HG02938 (cell line): ENCODE measurements around the gene CFD.
"Not testable (repeated sequence)": the region's sequence is repeated elsewhere in the genome, so short reads cannot be mapped to it uniquely, and the experiment has no call there.

Source experiments
- ATAC-seq: cut with Tn5 transposase; IDR thresholded peaks from one replicate; pipeline ENCODE4 v1.9.1; 2021; ENCODE audit warnings: mild to moderate bottlenecking, moderate library complexity; ENCODE audit not compliant: unreplicated experiment

The CFD gene

DNA sequence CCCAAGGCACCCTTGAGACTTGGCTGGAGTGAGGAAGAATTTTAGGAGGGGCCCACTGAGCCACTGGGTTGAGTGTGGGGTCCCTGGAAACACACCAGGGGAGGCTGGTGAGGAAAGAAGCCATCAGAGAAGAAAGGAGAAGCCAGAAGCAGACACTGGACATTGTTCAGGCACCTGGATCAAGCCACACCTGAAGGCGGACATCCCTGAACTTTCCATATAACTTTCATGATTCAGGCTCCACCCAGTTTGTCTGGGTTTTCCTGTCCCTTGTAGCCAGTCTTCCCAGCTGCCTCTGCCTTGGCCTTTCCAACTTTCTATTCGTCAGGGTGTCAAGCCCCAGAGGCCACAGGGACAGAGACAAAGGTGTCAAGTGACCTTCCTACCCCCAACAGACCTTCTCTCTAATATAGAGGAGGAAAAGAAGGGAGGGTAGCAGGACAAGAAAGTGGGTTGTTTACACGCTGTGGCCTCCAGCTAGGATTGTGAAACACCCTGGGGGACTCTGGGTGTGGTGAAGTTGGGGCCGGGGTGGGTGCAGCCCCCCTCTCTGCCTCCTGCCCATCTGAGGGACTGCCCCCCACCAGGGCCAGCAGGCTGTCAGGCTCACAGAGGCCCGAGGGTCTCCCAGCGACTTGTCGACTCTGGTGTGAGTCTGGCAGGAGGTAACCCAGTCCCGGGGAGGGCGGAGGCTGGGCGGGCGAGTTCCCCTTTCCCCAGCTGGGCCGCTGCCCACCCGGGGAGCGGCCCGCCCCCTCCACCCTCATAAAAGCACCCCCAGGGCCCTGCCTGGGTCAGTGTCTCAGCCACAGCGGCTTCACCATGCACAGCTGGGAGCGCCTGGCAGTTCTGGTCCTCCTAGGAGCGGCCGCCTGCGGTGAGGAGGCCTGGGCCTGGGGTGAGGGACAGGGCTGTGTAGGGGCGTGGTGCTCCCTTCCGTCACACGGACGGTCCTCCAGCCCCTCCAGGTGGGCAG is at the start of gene CFD:
CFD (plus strand) TSS at position 797 of the 976 bp plus-strand sequence; CDS start at position 823, 26 bp downstream.
- no peak for ATAC-seq

DNA sequence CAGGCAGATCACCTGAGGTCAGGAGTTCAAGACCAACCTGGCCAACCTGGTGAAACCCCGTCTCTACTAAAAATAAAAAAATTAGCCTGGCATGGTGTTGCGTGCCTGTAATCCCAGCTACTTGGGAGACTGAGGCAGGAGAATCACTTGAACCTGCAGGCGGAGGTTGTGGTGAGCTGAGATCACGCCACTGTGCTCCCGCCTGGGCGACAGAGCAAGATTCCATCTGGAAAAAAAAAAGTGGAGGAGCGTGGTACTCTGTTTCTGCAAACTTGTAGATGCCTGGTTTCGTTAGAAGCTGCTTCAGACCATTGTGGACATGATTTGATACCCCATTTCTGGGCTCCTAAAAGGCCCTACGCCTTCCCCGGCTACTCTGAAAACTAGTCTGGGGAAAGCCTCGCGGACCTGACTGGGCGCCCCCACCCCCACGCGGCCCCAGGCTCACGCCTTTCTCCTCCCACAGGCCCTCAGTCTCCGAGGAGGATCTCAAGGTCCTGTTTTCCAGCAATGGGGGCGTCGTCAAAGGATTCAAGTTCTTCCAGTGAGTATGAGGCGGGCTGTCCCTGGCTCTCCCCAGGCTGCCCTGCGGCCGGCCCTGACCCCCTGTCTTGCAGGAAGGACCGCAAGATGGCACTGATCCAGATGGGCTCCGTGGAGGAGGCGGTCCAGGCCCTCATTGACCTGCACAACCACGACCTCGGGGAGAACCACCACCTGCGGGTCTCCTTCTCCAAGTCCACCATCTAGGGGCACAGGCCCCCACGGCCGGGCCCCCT is 49.2 kb upstream of the CFD start:
- ATAC-seq, result no peak

DNA sequence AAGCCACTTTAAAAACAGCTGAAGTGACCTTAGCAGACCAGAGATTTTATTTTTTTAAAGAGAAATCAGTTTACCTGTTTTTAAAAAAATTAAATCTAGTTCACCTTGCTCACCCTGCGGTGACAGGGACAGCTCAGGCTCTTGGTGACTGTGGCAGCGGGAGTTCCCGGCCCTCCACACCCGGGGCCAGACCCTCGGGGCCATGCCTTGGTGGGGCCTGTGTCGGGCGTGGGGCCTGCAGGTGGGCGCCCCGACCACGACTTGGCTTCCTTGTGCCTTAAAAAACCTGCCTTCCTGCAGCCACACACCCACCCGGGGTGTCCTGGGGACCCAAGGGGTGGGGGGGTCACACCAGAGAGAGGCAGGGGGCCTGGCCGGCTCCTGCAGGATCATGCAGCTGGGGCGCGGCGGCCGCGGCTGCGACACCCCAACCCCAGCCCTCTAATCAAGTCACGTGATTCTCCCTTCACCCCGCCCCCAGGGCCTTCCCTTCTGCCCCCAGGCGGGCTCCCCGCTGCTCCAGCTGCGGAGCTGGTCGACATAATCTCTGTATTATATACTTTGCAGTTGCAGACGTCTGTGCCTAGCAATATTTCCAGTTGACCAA is 48.5 kb upstream of the CFD start:
- ATAC-seq, result no peak

DNA sequence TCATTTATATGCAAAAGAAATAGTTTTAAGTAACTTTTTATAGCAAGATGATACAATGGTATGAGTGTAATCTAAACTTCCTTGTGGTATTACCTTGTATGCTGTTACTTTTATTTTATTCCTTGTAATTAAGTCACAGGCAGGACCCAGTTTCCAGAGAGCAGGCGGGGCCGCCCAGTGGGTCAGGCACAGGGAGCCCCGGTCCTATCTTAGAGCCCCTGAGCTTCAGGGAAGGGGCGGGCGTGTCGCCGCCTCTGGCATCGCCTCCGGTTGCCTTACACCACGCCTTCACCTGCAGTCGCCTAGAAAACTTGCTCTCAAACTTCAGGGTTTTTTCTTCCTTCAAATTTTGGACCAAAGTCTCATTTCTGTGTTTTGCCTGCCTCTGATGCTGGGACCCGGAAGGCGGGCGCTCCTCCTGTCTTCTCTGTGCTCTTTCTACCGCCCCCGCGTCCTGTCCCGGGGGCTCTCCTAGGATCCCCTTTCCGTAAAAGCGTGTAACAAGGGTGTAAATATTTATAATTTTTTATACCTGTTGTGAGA is 47.9 kb upstream of the CFD start:
- ATAC-seq, result no peak

DNA sequence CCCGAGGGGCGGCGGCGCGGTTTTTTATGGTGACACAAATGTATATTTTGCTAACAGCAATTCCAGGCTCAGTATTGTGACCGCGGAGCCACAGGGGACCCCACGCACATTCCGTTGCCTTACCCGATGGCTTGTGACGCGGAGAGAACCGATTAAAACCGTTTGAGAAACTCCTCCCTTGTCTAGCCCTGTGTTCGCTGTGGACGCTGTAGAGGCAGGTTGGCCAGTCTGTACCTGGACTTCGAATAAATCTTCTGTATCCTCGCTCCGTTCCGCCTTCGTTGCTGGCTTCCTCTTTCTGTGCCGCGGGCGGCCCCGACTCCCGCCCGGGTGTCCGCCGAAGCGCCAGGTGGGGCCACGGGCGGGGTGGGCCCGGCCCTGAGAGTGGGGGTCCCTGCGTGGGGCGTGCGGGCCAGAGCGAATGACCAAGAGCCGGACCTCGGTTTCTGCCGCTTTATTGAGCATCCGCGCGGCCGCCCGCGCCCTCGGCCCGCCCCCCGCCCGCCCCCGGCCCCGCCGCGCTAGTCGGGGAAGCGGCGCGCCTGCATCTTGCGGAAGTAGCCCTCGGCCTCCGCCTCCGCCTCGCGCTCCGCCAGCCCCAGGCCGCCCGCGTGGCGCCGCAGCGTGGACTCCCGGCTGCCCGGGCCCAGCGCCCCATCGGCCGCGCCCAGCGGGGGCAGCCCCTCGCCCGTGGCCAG is 47.3 kb upstream of the CFD start:
- ATAC-seq, result no peak

DNA sequence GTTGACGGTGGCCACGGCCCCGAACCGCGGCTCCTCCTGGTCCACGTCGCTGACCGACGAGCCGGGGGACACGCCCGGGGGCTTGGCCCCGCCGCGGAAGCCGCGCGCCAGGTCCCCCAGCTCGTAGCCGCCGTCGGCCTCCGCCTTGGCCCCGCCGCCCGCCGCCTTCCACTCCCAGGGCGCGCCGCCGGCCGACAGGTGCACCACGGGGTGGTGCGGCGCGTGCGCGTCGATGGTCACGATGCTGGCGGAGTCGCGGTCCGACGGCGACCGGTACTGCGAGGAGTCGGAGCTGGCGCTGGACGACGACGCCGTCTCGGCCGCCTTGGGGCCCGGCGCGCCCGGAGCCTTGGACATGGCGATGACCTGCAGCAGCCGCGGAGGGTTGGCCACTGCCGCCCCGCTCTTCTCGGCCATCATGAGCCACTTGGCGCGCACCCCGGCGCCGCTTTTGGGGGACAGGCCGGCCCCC is 46.7 kb upstream of the CFD start:
- ATAC-seq, result no peak

DNA sequence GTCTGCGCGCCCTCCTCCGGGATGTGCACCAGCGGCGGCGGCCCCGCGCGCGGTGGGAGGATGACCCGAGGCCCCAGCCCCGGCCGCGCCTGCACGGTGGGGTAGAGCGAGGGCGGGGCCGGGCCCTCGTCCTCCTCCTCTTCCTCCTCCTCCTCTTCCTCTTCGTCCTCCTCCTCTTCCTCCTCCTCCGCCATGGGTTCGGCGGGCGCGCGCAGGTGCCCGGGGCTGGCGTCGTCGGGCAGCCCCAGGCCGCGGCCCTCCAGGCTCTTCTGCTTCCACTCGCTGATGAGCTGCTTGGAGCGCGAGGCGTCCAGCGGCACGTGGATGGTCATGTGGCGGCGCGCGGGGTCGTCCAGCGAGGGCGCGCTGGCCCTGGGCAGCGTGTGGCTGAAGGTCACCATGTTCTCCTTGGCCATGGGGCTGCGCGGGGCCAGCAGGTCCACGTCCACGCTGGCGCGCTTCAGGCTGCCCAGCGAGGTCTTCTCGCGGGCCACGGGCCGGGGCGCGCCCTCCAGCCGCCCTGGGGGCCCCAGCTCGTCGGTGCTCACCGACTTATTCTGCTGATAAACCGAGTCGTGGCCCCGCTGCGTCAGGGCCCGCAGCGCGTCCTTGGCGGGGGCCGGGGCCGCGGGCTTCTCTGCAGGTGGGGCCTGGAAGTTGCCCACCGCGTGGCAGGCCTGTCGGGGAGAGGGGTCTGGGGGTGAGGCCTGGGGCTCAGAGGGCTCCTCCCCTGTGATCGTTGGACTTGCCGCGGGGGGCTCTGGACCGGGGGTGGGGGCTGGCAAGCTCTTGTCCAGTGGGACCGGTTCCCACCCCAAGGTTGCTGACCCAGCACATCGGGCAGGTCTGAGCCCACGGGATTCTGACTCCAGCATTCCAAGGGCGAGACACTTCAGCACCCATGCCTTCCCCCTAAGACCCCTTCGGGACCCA is 46.0 kb upstream of the CFD start:
- ATAC-seq, result no peak

DNA sequence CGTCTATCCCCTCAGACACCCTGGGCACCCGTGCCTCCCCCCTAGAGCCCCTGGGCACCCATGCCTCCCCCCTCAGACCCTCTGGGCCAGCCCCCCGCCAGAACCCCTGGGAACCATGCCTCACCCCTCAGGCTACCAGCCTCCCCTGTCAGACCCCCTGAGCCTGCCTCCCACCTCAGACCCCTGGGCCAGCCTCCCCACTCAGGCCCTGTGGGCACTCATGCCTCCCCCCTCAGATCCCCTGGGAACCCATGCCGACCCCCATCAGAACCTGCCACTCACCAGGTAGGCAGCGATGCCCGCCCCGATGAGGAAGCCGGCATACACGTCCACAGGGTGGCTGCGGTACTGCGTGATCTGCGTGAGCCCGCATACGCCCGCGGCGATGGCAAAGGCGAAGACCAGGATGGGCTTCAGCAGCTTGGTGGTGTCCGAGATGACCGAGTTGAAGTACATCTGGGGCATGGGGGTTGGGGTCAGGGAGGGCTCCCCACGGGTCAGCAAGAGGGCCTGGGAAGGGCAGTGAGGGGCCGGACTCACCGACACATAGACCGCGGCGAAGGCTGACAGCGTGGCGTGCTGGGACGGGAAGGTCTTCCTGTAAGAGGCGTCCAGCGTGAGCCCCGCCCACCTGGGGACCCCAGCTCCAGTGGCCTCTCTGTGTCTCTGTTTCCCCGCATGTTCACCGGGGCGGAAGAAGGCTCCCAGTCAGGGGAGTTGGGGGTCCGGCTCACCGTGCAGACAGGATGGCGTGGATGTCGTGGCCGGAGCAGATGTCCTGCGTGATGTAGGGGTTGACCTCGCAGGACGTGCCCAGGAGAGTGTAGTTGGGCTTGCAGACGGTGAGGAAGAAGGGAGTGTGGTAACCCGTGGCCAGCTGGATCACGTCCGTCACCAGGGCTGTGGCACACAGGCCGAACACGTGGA is 45.0 kb upstream of the CFD start:
- ATAC-seq, result no peak

DNA sequence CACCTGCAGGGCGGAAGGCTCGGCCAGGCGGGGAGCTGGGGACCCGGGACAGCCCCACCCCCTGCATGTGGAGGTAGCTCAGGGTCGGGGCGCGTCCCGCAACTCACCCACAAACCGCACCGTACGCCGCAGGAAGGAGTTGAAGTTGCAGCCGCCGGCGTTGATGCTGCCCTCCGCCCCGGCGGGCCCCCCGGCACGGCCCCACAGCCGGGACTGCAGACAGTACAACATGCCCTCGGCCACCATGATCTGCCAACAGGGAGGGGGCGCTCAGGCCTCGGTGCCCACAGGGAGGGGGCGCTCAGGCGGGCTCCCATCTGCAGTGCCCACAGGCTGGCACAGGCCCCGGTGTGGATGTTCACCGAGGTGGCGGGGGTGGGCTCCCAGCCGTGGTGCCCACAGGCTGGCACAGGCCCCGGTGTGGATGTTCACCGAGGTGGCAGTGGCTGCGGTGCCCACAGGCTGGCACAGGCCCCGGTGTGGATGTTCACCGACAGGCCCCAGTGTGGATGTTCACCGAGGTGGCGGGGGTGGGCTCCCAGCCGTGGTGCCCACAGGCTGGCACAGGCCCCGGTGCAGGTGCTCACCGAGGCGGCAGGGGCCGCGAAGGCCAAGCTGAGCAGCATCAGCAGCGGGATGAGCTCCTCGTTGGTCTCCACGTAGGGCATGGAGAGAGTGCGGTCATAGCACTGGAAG is 44.2 kb upstream of the CFD start:
- no peak for ATAC-seq

DNA sequence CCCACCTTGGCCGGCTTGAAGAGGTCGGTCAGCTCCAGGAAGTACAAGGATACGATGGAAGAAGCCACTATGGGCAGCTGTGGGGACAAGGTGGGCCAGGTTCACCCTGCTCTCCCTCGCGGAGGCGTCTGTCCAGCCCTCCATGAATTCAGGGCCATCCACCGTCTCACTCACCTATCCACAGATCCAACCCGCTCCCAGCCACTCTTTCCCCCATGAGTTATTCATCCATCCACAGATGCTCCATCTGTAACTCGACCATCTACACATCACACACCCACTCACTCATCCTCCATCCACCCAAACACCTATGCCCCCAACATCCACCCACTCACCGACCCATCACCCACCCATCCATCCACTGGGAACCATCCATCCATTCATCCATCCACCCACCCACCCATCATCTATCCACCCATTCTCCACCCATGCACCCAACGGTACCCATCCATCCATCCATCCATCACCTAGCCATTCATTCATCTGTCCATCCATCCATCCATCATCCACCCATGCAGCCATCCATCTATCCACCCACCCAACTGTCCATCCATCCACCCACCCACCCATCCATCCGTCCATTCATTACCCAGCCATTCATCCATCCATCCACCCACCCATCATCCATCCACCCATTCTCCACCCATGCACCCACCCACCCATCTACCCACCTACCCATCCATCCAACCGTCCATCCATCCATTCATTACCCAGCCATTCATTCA is 43.5 kb upstream of the CFD start:
- no peak for ATAC-seq

DNA sequence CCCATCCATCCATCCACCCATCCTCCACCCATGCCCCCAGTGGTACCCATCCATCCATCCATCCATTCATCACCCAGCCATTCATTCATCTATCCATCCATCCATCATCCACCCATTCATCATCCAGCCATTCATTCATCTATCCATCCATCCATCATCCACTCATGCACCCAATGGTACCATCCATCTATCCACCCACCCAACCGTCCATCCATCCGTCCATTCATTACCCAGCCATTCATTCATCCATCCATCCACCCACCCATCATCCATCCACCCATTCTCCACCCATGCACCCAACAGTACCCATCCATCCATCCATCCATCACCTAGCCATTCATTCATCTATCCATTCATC is 43.0 kb upstream of the CFD start:
- ATAC-seq, result no peak

DNA sequence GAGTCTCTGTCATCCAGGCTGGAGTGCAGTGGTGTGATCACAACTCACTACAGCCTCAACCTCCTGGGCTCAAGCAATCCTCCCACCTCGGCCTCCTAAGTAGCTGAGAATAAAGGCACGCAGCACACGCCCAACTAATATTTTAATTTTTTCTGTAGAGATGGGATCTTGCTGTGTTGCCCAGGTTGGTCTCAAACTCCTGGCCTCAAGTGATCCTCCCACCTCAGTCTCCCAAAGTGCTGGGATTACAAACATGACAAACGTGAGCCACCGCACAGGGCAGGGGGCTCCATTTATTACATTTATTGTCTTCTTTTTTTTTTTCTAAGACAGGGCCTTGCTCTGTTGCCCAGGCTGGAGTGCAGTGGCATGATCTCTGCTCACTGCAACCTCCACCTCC is 39.3 kb upstream of the CFD start:
- not testable (repeated sequence) for ATAC-seq

DNA sequence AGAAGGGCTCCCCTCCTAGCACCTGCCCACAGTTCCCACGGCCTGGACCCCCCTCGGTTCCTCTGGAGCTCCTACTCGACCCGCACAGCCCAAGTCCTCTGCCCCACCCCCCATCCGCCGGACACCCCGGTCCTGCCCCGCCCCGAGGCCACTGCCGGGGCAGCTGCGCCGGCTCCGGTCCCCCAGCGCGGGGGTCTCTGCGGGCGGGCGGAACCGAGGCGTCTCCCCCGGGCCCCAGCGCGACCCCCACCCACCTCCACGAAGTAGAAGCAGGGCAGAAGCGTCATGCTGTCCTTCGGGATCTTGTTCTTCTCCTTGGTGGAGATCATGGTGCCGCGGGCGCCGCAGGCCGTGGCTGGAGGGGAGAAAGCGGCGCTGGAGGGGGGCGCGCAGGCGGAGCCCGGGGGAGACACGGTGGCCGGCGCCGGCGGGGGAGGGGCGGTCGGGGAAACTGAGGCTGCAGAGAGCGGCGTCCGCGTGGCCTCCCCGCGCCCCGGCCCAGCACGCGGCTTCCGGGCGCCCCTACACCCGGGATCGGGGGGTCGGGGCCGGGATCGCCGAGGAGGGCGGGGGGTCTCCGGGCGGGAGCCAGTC is 38.1 kb upstream of the CFD start:
- no peak for ATAC-seq

DNA sequence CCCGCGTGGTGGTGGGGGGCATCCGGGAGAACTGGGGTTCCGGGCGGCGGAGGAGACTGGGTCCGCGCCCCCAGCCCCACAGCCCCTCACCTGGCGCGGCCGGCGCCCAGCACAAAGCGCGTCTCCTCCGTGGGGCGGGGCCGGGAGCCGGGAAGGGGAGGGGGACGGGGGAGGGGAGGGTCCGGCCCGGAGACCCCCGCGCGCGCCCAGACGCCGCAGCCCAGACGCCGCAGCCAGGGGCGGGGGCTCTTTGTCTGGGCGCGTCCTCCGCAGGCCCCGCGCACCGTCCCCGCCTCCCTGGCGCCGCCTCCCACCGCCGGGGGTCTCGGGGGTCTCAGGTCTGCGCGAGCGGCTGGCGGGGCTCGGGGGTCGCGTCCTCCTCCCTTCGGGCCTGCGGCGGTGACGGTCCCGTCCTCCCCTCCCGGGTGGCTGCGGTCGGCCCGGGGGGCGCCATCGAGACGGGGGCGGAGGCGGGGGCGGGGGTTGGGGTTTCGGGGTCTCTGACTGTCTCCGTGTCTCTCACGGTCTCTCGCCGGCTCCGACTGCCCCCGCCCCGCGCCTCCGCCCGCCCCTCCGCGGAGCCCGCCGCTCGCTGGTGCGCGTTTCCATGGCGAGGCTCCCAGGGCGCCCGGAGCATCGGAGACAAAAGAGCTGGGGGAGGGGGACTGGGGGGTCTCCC is 37.5 kb upstream of the CFD start, which contains the start of gene PLPPR3:
PLPPR3 (minus strand) TSS at position 131 of the 679 bp plus-strand sequence. CDS start 396 bp downstream, outside the sequence.
- ATAC-seq, result no peak

DNA sequence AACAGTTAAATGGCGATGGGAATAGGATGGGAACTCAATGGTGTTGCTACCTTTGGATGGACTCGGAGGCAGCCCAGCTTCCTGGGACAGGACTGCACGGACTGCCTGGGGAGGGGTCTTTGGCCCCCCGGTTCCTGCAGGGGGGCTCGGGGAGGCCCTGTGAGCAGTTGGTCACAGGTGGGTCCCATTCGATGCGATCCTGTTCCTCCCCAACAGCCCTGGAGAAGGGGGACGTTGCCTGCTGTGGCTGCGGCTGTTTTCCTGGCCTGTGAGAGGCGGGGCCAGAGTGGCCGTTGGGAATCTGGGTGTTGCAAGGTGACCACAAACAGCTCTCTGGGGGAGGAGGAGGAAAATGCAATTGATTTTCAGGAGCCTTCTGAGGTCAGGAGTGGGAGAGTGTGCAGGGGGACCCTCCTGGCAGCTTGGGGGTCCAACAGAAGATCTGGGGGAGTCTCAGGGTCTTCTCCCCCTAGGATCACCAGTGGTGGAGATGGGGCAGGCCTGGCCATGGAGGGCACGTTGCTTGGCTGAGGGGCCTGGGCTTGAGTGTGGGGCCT is 35.8 kb upstream of the CFD start:
- ATAC-seq, result no peak

DNA sequence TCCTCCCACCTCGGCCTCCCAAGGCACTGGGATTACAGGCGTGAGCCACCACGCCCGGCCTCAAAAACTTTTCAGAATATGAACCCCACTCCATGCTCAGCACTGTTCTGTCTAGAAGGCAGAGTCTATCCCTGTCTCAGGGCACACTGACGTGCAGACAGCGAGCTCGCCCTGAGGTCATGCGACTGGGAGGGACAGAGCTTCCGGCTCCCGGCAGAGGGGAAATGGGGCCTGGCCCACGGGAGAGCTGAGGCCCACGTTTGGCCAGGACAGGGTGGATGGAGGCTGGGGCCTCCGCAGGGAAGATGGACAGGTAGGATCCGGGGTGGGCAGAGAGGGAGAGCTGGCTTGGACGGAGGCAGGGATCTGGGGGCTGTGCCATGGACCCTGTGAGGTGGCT is 34.6 kb upstream of the CFD start:
- ATAC-seq, result no peak
